HS-27A (cell line): ENCODE measurements around the gene USP24.
A peak's percentile ranks its signal among the peaks of the same experiment; 100 is the strongest.
"Not testable (repeated sequence)": the region's sequence is repeated elsewhere in the genome, so short reads cannot be mapped to it uniquely, and the experiment has no call there.

Experiments
- DNase-seq: peaks from one replicate; pipeline ENCODE4 v3.0.0-alpha.2; 2012; ENCODE audit warnings: low read depth, missing footprints

The USP24 gene

DNA sequence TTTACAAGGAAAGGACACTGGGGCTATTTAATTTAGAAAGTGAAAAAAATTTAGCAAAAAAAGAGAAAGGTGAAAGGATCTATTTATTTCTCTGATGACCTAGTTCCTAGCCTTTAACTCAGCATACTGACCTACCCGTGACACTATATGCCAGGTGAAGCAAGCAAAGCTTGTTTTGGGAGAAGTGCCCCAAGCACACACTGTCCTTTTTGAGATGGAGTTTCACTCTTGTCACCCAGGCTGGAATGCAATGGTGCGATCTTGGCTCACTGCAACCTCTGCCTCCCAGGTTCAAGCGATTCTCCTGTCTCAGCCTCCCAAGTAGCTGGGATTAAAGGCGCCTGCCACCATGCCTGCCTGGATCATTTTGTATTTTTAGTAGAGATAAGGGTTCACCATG, 14.6 kb upstream of the USP24 start:
- not testable (repeated sequence) for DNase-seq

DNA sequence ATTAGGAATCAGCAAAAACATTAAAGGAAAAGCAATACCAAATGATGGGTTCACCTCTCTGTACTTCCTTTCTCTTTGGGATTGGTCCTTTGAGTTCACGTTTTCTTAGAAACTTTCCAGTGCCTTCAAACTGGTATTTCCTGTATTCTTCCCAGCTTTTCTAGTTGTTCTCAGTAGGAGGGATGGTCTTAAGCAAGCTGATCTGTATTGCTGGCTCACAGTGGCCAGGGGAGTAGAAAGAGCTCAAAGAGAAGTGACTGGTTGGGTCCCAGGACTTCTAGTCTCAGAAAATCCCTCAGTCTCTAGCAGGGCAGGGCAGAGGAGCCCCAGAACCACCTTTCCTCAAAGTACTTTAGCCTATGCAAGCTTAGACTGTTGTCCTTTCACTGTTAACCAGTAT, 10.1 kb upstream of the USP24 start:
- no peak for DNase-seq

DNA sequence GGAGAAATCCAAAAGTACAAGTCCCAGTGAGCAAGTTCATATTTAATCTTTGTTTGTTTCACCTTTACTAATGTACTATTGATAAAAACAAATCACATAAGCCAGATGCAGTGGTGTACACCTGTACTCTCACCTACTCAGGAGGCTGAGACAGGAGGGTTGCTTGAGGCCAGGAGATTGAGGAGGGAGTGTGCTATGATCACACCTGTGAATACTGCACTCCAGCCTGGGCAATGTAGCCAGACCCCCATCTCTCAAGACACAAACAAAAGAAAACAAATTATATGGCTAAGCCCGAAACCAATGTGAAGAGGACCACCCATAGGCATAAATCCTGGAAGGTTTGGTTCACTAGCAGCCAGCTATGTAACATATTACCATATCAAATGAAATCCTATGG, 9.6 kb upstream of the USP24 start:
- DNase-seq = no peak

DNA sequence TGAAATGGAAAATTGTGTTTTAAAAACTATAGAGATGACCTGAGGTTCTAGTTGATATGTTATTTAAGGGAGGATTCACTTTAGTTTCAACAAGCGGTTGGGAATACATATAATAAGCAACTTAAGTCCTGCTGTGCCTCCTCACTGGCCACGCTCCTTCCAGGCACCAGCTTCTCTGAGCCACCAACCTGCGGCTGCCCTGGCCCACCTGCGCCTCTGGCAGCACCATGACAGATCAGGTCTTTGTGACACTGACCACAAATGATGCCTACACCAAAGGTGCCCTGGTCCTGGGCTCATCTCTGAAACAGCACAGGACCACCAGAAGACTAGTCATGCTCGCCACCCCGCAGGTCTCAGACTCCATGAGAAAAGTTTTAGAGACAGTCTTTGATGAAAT, 7.0 kb upstream of the USP24 start:
- no peak for DNase-seq

GRCh38 chr1:55217226-55217986, 2.2 kb upstream of the USP24 start:
- DNase-seq = no peak

DNA sequence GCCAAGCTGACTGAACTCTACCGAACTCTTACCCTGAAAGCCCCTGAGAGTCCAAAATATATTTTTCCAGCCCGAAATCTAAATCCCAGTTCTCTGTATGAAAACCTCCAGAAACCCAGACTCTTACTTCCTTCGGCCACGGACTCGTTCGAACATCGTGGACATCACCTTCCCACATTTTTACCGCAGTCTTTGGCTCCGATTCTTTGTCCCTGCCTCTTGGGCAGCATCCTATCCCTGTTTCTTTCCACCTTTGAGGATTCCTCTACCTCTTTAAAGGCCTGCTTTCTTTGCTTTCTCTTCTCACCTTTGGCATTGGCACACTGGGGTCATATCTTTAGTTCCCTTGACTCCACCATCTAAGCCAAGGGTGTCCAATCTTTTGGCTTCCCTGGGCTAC, 932 bp upstream of the USP24 start:
- no peak for DNase-seq

DNA sequence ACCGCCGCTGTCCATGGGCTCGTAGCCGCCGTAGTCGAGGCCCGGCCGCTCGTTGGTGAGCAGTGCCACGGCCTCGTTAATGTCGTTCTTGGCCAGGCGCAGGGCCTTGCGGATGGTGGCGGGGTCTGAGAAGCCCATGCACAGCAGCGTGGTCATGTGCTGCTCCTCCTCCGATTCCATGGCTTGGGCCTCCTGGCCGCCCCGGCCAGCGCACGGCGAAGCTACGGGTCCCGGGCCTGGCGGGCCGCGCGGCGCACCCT, 300 bp downstream of the USP24 start:
- DNase-seq = peak; percentile 19

DNA sequence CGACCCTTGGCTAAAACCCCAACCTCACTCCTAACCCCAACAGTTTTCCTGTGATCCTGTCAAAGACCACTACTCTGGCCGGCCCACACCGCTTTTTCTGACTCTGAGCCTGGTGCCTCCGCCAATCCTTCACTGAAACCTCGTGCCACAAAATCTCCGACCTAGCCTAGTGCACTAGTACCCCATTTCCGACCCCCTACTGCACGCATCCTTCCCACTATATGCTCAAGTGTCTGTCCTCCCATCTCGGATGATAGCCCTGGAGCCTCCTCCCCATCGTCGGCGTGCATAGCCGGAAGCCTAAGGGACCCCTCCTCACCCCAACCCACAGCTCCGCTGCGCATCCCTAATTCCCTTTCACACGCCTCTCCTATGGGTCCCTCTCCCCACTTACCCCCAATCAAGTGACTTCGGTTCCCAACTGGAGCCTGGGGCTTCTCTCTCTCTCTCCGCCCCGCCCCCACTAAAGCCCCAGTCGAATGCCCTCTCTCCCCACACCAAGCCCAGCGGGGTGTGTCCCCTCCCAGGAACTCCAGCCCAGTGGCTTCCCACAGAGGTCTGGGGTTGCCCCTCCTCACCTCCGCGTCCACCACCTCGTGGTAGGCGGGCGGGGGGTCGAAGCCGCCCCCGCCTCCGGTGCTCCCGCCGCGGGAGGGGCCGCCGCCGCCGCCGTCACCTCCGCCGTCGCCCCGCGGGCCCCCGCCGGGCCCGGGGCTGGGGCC, 791 bp downstream of the USP24 start:
- peak; percentile 19 for DNase-seq

DNA sequence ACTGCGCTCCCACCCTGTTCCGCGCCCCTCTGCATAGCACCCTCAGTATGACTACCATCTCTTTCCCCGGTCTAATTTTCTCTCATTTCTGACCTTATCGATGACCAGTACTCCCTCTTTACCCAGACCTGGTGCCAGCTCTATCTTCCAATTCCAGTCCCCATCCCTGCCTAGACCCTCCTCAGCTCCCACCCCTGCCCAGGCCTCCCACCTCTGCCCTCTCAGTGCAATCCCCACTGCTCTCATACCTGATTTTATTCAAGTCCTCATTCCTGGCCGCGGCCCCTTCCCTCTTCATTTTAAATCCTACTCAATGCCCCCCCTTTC, 1.3 kb downstream of the USP24 start:
- no peak for DNase-seq

- no peak for DNase-seq
Observed at GRCh38 chr1:55213151-55213884, 1.8 kb downstream of the USP24 start.

GRCh38 chr1:55212349-55213150, 2.6 kb downstream of the USP24 start:
- no peak for DNase-seq

DNA sequence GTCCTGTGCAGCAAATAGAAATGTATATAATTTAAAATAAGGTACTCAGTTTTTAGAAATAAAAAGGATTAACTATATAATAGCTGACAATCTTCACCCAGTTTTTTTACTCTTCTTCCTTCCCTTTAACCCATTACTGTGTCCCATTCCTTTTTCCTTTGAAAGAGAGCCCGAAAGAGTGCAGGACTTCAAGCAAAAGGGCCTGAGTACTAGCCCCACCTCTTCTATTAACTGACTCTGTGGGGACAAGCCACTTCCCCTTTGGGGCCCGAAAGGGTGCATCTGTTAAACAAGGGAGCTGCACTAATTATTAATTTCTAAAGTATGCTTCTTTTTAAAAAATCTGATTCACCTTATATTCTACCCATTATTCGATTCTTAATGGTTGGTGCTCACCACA, 3.3 kb downstream of the USP24 start:
- DNase-seq = no peak

- DNase-seq = no peak
Observed at GRCh38 chr1:55210990-55211801, 4.0 kb downstream of the USP24 start.

- no peak for DNase-seq
Observed at GRCh38 chr1:55209247-55209646, 5.9 kb downstream of the USP24 start.

DNA sequence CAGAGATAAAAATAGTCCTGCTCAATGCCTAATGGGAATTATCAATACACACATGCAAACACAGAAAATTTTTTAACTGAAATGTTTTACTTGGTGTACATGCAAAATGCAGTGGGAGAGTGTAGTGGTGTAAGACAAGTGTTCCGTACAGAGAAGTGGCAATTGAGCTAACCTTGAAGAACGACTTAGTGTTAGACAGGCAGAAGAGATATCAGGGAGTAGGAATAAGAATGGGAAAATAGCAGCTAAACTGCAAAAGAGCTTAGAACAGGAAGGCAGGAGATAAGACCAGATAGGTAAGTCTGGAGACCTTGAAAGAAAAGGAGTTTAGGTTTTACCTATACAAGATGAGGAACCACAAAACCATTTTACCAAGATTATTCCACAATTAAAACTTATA, 9.0 kb downstream of the USP24 start:
- DNase-seq = no peak

DNA sequence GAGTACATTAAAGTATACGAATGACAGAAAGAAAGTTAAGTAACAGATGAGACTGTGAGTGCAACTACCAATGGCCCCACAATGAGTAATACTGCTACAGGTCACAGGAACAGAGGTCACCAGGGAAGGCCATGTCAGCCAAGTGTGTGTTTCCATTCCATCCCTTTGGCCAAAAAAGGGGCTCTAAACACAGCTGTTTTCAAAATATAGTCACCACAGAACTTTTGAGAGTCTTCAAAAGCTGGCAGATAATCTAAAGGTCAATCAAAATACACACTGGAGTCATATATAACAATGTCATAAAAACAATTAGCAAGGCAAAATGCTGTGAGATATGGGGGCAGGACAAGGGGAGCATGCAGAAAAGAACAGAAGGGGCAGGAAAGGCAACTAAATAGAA, 10.2 kb downstream of the USP24 start:
- DNase-seq = no peak

DNA sequence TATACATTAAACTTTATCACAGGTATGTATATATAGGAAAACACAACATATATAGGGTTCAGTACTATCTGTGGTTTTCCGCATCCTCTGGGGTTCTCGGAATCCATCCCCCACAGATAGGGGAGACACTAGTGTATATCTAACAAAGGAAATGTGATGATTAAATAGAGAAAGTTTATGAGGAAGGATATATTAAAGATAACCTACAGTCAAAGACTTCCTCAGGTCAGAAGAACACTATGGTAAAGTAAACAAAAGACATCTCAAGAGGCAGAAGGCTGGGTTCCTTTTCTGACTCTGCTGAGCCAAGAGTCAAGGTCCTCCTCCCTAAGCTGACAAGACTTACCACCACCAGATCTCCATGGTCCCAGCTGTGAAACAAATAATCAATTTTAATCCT, 12.1 kb downstream of the USP24 start:
- DNase-seq = no peak

- no peak for DNase-seq
Observed at GRCh38 chr1:55200667-55201066, 14.5 kb downstream of the USP24 start.

DNA sequence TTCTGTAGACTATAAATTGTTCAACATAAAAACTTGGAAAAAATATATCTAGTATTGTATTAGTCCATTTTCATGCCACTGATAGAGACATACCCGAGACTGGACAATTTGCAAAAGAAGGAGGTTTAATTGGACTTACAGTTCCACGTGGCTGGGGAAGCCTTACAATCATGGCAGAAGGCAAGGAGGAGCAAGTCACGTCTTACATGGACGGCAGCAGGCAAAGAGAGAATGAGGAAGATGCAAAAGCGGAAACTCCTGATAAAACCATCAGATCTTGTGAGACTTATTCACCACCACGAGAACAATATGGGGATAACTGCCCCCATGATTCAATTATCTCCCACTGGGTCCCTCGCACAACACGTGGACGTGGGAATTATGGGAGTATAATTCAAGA, 15.4 kb downstream of the USP24 start:
- DNase-seq = not testable (repeated sequence)

GRCh38 chr1:55198044-55198443, 17.1 kb downstream of the USP24 start:
- DNase-seq = no peak

GRCh38 chr1:55197099-55197498, 18.1 kb downstream of the USP24 start:
- no peak for DNase-seq
